IMR-90 (cell line): ENCODE data around the gene DLX3. TPM values are rescaled to one million over a fixed set of nuclear protein-coding genes. Genes with fewer than 3 reads are reported as not detected.

Experiments used
- ATAC-seq: fragments of 200-7000 bp; cut with Tn5 transposase; 2 replicates; pipeline ENCODE4 v1.9.1; 2020; ENCODE audit warnings: low read depth, mild to moderate bottlenecking, moderate library complexity
- BruUV-seq: library from RNA; stranded (reverse); fragments of 400-500 nt; replicated peaks from 2 replicates; lab custom pipeline; 2021; lab: Mats Ljungman, UMichigan
- CTCF ChIA-PET: fragments of 300-600 bp; formaldehyde crosslinking; extraction: SDS; loops from one replicate; lab custom pipeline; 2021; ENCODE audit warnings: antibody characterized with exemption; lab: Yijun Ruan, JAX
- POLR2A ChIA-PET: fragments of 300-600 bp; sonication (Branson Sonifier 250); formaldehyde crosslinking; loops from one replicate; lab custom pipeline; 2022; ENCODE audit warnings: antibody characterized with exemption; ENCODE audit not compliant: unreplicated experiment; lab: Charles Lee
- DNase-seq: peaks from one replicate; pipeline ENCODE4 v3.0.0; 2013
- H2AFZ ChIP-seq: replicated peaks from 2 replicates; pipeline ENCODE3; 2013; ENCODE audit warnings: low read length, mild to moderate bottlenecking; ENCODE audit not compliant: poor library complexity
- H2AK5ac ChIP-seq: 2 replicates; pipeline ENCODE4 v1.6.1; 2013; ENCODE audit warnings: low read depth, low read length, inconsistent platforms
- H2AK9ac ChIP-seq: replicated peaks from 2 replicates; pipeline ENCODE3; 2013; ENCODE audit warnings: mild to moderate bottlenecking, low read depth, low read length, moderate library complexity; ENCODE audit not compliant: poor library complexity
- H2BK120ac ChIP-seq: 2 replicates; pipeline ENCODE4 v1.6.1; 2013; ENCODE audit warnings: low read depth, low read length, inconsistent platforms
- H2BK15ac ChIP-seq: 3 replicates; pipeline ENCODE4 v1.6.1; 2013; ENCODE audit warnings: low read depth, low read length, inconsistent platforms
- H2BK20ac ChIP-seq: 2 replicates; pipeline ENCODE4 v1.6.1; 2013; ENCODE audit warnings: low read depth, mild to moderate bottlenecking, inconsistent platforms, low read length, moderate library complexity
- H2BK5ac ChIP-seq: 2 replicates; pipeline ENCODE4 v1.6.1; 2013; ENCODE audit warnings: mild to moderate bottlenecking, low read depth, low read length, inconsistent platforms; ENCODE audit not compliant: poor library complexity, severe bottlenecking
- H3K14ac ChIP-seq: replicated peaks from 2 replicates; pipeline ENCODE4 v1.6.1; 2013; ENCODE audit warnings: low read depth, low read length, inconsistent platforms
- H3K18ac ChIP-seq: 2 replicates; pipeline ENCODE4 v1.6.1; 2013; ENCODE audit warnings: low read depth, low read length, control low read depth
- H3K23ac ChIP-seq: 2 replicates; pipeline ENCODE4 v1.6.1; 2013; ENCODE audit warnings: low read depth, low read length, inconsistent platforms
- H3K27ac ChIP-seq: 2 replicates; pipeline ENCODE4 v1.5.1; 2013; ENCODE audit warnings: mild to moderate bottlenecking, control low read depth, low read length; ENCODE audit not compliant: insufficient read depth
- H3K27me3 ChIP-seq: 2 replicates; pipeline ENCODE4 v1.6.1; 2013; ENCODE audit warnings: low read length; ENCODE audit not compliant: control insufficient read depth, insufficient read depth
- H3K36me3 ChIP-seq: 2 replicates; pipeline ENCODE4 v1.6.1; 2013; ENCODE audit warnings: low read length, mixed read lengths; ENCODE audit not compliant: control insufficient read depth, insufficient read depth
- H3K4ac ChIP-seq: 2 replicates; pipeline ENCODE4 v1.6.1; 2013; ENCODE audit warnings: low read depth, low read length, inconsistent platforms
- H3K4me1 ChIP-seq: 2 replicates; pipeline ENCODE4 v1.6.1; 2013; ENCODE audit warnings: low read length, mixed read lengths; ENCODE audit not compliant: control insufficient read depth, insufficient read depth
- H3K4me2 ChIP-seq: 2 replicates; pipeline ENCODE4 v1.6.1; 2013; ENCODE audit warnings: low read depth, mild to moderate bottlenecking, control low read depth, low read length, moderate library complexity
- H3K4me3 ChIP-seq: 2 replicates; pipeline ENCODE4 v1.5.1; 2013; ENCODE audit warnings: low read depth, mild to moderate bottlenecking, control low read depth, low read length, moderate library complexity; ENCODE audit not compliant: insufficient read depth
- H3K56ac ChIP-seq: 2 replicates; pipeline ENCODE4 v1.6.1; 2013; ENCODE audit warnings: low read length, inconsistent platforms; ENCODE audit not compliant: insufficient read depth; ENCODE audit errors: extremely low read depth
- H3K79me1 ChIP-seq, 2 experiments: 2 replicates each; pipeline ENCODE4 v1.6.1; 2013; ENCODE audit warnings: low read length in 2 of 2, inconsistent platforms in 1 of 2, low read depth in 1 of 2
- H3K9ac ChIP-seq: 2 replicates; pipeline ENCODE4 v1.6.1; 2013; ENCODE audit warnings: low read depth, low read length, control low read depth
- H3K9me1 ChIP-seq: 2 replicates; pipeline ENCODE4 v1.6.1; 2013; ENCODE audit warnings: low read length, inconsistent platforms; ENCODE audit not compliant: insufficient read depth
- H3K9me3 ChIP-seq: 2 replicates; pipeline ENCODE4 v1.6.1; 2013; ENCODE audit warnings: low read length; ENCODE audit not compliant: control insufficient read depth, insufficient read depth
- H4K20me1 ChIP-seq: 2 replicates; pipeline ENCODE4 v1.6.1; 2013; ENCODE audit warnings: low read length, inconsistent platforms; ENCODE audit not compliant: insufficient read depth
- H4K5ac ChIP-seq: 2 replicates; pipeline ENCODE4 v1.6.1; 2013; ENCODE audit warnings: mild to moderate bottlenecking, low read depth, low read length, control low read depth
- H4K8ac ChIP-seq, 2 experiments: 2 replicates each; pipeline ENCODE4 v1.6.1; 2013; ENCODE audit warnings: low read depth in 2 of 2, low read length in 2 of 2, control low read depth in 1 of 2, inconsistent platforms in 1 of 2
- H4K91ac ChIP-seq: 2 replicates; pipeline ENCODE4 v1.6.1; 2013; ENCODE audit warnings: low read depth, low read length, inconsistent platforms; ENCODE audit not compliant: insufficient read depth
- BHLHE40 ChIP-seq: fragments of 150-350 bp; IDR thresholded peaks from 2 replicates; pipeline ENCODE4 v1.6.1; 2016; ENCODE audit warnings: mild to moderate bottlenecking, low read depth, low read length
- CEBPB ChIP-seq: IDR thresholded peaks from 2 replicates; pipeline ENCODE4 v1.6.1; 2012; ENCODE audit warnings: low read depth, low read length, improper control_type of control experiment
- CHD1 ChIP-seq: IDR thresholded peaks from 2 replicates; pipeline ENCODE4 v1.6.1; 2012; ENCODE audit warnings: low read depth, low read length, improper control_type of control experiment
- MAZ ChIP-seq: IDR thresholded peaks from 2 replicates; pipeline ENCODE4 v1.6.1; 2012; ENCODE audit warnings: low read depth, mild to moderate bottlenecking, low read length, improper control_type of control experiment, moderate library complexity, borderline replicate concordance
- NFE2L2 ChIP-seq: fragments of 150-350 bp; IDR thresholded peaks from 2 replicates; pipeline ENCODE4 v1.6.1; 2016; ENCODE audit warnings: low read depth, mild to moderate bottlenecking, low read length
- POLR2A ChIP-seq: IDR thresholded peaks from 2 replicates; pipeline ENCODE4 v1.6.1; 2012; ENCODE audit warnings: mild to moderate bottlenecking, low read depth, low read length
- WGBS, 2 experiments: methylation state at CpG; one replicate each; pipeline versions ENCODE4 v1.1.5 to v1.1.7; 2013; ENCODE audit warnings: missing lambda C conversion rate in 2 of 2; ENCODE audit not compliant: insufficient read length in 1 of 2; ENCODE audit errors: extremely low coverage in 2 of 2; 5-methylcytosine and 5-hydroxymethylcytosine counted together
- dilution Hi-C: fragments of 300-500 bp; cut with HindIII; formaldehyde crosslinking; loops from one replicate; pipeline ENCODE4 v1.14.3; 2018; ENCODE audit warnings: low sequenced_read_pairs; ENCODE audit not compliant: unreplicated experiment
- in situ Hi-C: fragments of 300-500 bp; cut with MboI; formaldehyde crosslinking; loops from 3 replicates; pipeline ENCODE4 v1.14.3; 2019; ENCODE audit warnings: low sequenced_read_pairs, inconsistent platforms, mixed read lengths
- intact Hi-C: fragments of 100-400 bp; cut with micrococcal nuclease; formaldehyde crosslinking; loops from 2 replicates; pipeline ENCODE4 v1.10.0; 2022
- polyA plus RNA-seq, 3 experiments: library from polyadenylated mRNA; depleted of rRNA; stranded (reverse); fragments of >200 nt; gene quantifications; 2 replicates each; pipeline ENCODE4 v1.2.3, GENCODE V29; 2012; ENCODE audit warnings: low replicate concordance in 1 of 3
- total RNA-seq: library from RNA; depleted of rRNA; stranded (reverse); fragments of >200 nt; gene quantifications from 2 replicates; pipeline ENCODE4 v1.2.3, GENCODE V29; 2012
- TF ChIP-seq, protein P1 (sequence below): conservative IDR thresholded peaks from 2 replicates; pipeline ENCODE4 v1.5.1; 2012; ENCODE audit warnings: mild to moderate bottlenecking, low read depth, low read length, improper control_type of control experiment

DLX3 gene
- total and polyA plus RNA-seq, 2 of the 4 experiments (the other 2 are of a cell fraction), result not detected

DNA sequence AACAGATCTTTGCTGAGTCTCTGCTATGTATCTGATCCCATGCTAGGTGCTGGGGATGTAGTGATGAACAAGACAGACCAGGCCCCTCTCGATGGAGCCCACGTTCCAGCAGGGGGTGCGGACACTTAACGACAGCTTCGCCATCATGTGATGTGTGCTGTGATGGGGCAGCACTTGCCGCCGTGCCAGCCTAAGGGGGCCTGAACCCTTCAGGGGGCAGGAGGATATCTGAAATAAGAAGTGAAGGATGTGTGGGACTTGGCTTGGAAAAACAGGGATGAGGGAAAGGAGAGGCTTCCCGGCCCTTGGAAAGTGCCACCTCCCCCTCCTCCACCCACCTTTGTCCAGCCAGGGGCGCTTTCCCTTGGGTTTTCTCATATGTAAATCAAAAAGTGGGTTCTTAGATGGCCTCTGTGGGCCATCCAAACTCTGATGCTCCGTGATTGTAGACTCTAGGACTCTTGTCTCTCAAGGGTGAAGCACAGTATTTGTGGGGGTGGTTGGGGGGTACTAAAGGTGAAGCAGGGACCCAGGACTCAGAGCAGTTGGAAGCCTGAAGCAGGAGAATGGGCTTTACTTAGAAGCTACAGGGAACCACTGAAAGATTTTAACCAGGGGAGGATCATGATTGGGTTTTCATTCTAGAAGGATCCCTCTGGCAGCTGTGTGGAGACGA is 4.0 kb upstream of the DLX3 start:
- CTCF ChIA-PET, result interaction anchor here (0.6 to 3.7 kb wide), 5 partner anchors 97 to 352 kb away, joined by 3 to 21 read pairs (median 3); no protein-coding TSS in a partner anchor
- POLR2A ChIA-PET, result no interaction called here
- intact Hi-C loops, result loop anchor here (1.0 to 5.0 kb wide), 6 partner anchors 47 to 429 kb away; no protein-coding TSS in a partner anchor
- BruUV-seq, result no TSS peak
- H3K9ac ChIP-seq, result no peak overlapping the region
- peaks cover 2% of the 10 kb centered on the region; the same call in 1 of the 2 replicates for H3K9me3 ChIP-seq
- peaks cover 4% of the 10 kb centered on the region; the same call in 1 of the 2 replicates for H4K20me1 ChIP-seq
- H4K91ac ChIP-seq, result no peak overlapping the region
- in situ Hi-C loops, result loop anchor here (5.0 to 10.0 kb wide), 3 partner anchors 137 to 427 kb away; partner anchors contain the start of gene SLC35B1
- dilution Hi-C loops, result no loop called here
- H2BK15ac ChIP-seq, result no peak overlapping the region
- H3K4me3 ChIP-seq, result no peak overlapping the region
- no peak overlapping the region for H2AK5ac ChIP-seq
- peaks cover 65% of the 10 kb centered on the region for H3K27me3 ChIP-seq
- no peak overlapping the region for H2AK9ac ChIP-seq
- H3K4me2 ChIP-seq, result no peak overlapping the region
- H3K4ac ChIP-seq, result no peak overlapping the region
- DNase-seq, result no peak
- H2AFZ ChIP-seq, result no peak overlapping the region
- no peaks in the 10 kb centered on the region for H3K36me3 ChIP-seq
- no peak overlapping the region for H4K5ac ChIP-seq
- H3K18ac ChIP-seq, result no peak overlapping the region
- no peaks in the 10 kb centered on the region for H3K79me1 ChIP-seq
- H3K27ac ChIP-seq, result no peak overlapping the region
- TF ChIP-seq CHD1 (no peak), NFE2L2 (no peak), POLR2A (no peak), BHLHE40 (no peak), MAZ (no peak), CEBPB (no peak)
- TF ChIP-seq, protein P1, sequence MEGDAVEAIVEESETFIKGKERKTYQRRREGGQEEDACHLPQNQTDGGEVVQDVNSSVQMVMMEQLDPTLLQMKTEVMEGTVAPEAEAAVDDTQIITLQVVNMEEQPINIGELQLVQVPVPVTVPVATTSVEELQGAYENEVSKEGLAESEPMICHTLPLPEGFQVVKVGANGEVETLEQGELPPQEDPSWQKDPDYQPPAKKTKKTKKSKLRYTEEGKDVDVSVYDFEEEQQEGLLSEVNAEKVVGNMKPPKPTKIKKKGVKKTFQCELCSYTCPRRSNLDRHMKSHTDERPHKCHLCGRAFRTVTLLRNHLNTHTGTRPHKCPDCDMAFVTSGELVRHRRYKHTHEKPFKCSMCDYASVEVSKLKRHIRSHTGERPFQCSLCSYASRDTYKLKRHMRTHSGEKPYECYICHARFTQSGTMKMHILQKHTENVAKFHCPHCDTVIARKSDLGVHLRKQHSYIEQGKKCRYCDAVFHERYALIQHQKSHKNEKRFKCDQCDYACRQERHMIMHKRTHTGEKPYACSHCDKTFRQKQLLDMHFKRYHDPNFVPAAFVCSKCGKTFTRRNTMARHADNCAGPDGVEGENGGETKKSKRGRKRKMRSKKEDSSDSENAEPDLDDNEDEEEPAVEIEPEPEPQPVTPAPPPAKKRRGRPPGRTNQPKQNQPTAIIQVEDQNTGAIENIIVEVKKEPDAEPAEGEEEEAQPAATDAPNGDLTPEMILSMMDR, result no peak
- 28% methylated on average over 5 of the region's 11 CpGs; no CpG with 5 or more reads in 1 of the 2 experiments for WGBS, 2 experiments
- no peak overlapping the region for H4K8ac ChIP-seq
- H2BK20ac ChIP-seq, result no peak overlapping the region
- H3K56ac ChIP-seq, result no peak overlapping the region
- H3K9me1 ChIP-seq, result no peaks in the 10 kb centered on the region
- no peak for ATAC-seq
- H2BK120ac ChIP-seq, result no peak overlapping the region
- peaks cover 3% of the 10 kb centered on the region; the same call in 1 of the 2 replicates for H3K4me1 ChIP-seq
- no peak overlapping the region for H3K14ac ChIP-seq
- H3K23ac ChIP-seq, result no peak overlapping the region
- H2BK5ac ChIP-seq, result no peak overlapping the region
